Panc1 (cell line): ENCODE measurements around the gene NDUFS8. TPM values are rescaled to one million over a fixed set of nuclear protein-coding genes. Genes with fewer than 3 reads are reported as not detected.

ENCODE experiments used
- ATAC-seq: fragments of 200-7000 bp; cut with Tn5 transposase; 2 replicates; pipeline ENCODE4 v1.9.1; 2020; ENCODE audit warnings: mild to moderate bottlenecking, moderate library complexity
- BruUV-seq: library from RNA; stranded (reverse); fragments of 400-500 nt; replicated peaks from 2 replicates; lab custom pipeline; 2021; lab: Mats Ljungman, UMichigan
- CTCF ChIA-PET: fragments of 300-600 bp; sonication (Branson Sonifier 250); formaldehyde crosslinking; loops from one replicate; lab custom pipeline; 2022; ENCODE audit warnings: antibody characterized with exemption; lab: Charles Lee
- POLR2A ChIA-PET: fragments of 300-600 bp; sonication (Branson Sonifier 250); formaldehyde crosslinking; loops from one replicate; lab custom pipeline; 2022; ENCODE audit warnings: antibody characterized with exemption; lab: Charles Lee
- DNase-seq: peaks from one replicate; pipeline ENCODE4 v3.0.0-alpha.2; 2010; ENCODE audit warnings: low read depth, low spot score
- H3K27ac ChIP-seq: 2 replicates; pipeline ENCODE4 v1.5.1; 2011; ENCODE audit warnings: mild to moderate bottlenecking, low read length, inconsistent platforms
- H3K27me3 ChIP-seq: fragments of 200-500 bp; sonication (Bioruptor generic); 2 replicates; pipeline ENCODE4 v1.6.0; 2014; ENCODE audit warnings: low read length, inconsistent platforms; ENCODE audit not compliant: control insufficient read depth, insufficient read depth
- H3K36me3 ChIP-seq: fragments of 200-500 bp; sonication (Bioruptor generic); 2 replicates; pipeline ENCODE4 v1.5.1; 2014; ENCODE audit warnings: inconsistent platforms, mild to moderate bottlenecking, low read length, moderate library complexity; ENCODE audit not compliant: control insufficient read depth, insufficient read depth
- H3K4me1 ChIP-seq: 2 replicates; pipeline ENCODE4 v1.5.1; 2011; ENCODE audit warnings: inconsistent platforms, mild to moderate bottlenecking, low read length, moderate library complexity; ENCODE audit not compliant: control insufficient read depth, insufficient read depth
- H3K4me3 ChIP-seq, 2 experiments: 2 replicates each; pipeline ENCODE4 v1.5.1; 2011 to 2012; ENCODE audit warnings: low read depth in 2 of 2, low read length in 2 of 2, mild to moderate bottlenecking in 2 of 2, inconsistent platforms in 1 of 2, moderate library complexity in 1 of 2
- H3K9me3 ChIP-seq: fragments of 200-500 bp; sonication (Bioruptor generic); 2 replicates; pipeline ENCODE4 v1.5.1; 2014; ENCODE audit warnings: low read depth, mild to moderate bottlenecking, inconsistent platforms, low read length, moderate library complexity; ENCODE audit not compliant: control insufficient read depth, insufficient read depth
- POLR2AphosphoS5 ChIP-seq: IDR thresholded peaks from 2 replicates; pipeline ENCODE4 v1.6.1; 2012; ENCODE audit warnings: mild to moderate bottlenecking, low read depth, low read length, moderate library complexity
- SIN3A ChIP-seq: IDR thresholded peaks from 2 replicates; pipeline ENCODE4 v1.6.1; 2012; ENCODE audit warnings: low read depth, mild to moderate bottlenecking, low read length, moderate library complexity, borderline replicate concordance; ENCODE audit not compliant: insufficient read depth
- TCF7L2 ChIP-seq: IDR thresholded peaks from 2 replicates; pipeline ENCODE4 v1.6.1; 2011; ENCODE audit warnings: mild to moderate bottlenecking, low read depth, low read length, inconsistent platforms
- in situ Hi-C: cut with HindIII; loops from 2 replicates; pipeline ENCODE4 v1.10.0; 2016; ENCODE audit warnings: low sequenced_read_pairs, low pct_unique_long_range_greater_than_20kb
- intact Hi-C: fragments of 100-400 bp; cut with micrococcal nuclease; formaldehyde crosslinking; loops from one replicate; pipeline ENCODE4 v1.10.0; 2022; ENCODE audit not compliant: unreplicated experiment
- total RNA-seq: library from RNA; stranded (reverse); gene quantifications from one replicate; pipeline ENCODE4 v1.2.1, GENCODE V29; 2021; ENCODE audit not compliant: unreplicated experiment
- TF ChIP-seq, protein P1 (sequence below), 2 experiments: IDR thresholded peaks; 2 replicates each; pipeline ENCODE4 v1.6.1; 2011 to 2012; ENCODE audit warnings: low read depth in 2 of 2, control low read depth in 1 of 2, low read length in 1 of 2, mild to moderate bottlenecking in 1 of 2, moderate library complexity in 1 of 2; ENCODE audit not compliant: insufficient read depth in 1 of 2
- TF ChIP-seq, protein P2 (sequence below): fragments of 450-650 bp; IDR thresholded peaks from 2 replicates; pipeline ENCODE4 v1.5.1; 2017; ENCODE audit warnings: mild to moderate bottlenecking

NDUFS8 gene
- total RNA-seq, 1 experiment from 2014 or later, result 289 TPM

DNA sequence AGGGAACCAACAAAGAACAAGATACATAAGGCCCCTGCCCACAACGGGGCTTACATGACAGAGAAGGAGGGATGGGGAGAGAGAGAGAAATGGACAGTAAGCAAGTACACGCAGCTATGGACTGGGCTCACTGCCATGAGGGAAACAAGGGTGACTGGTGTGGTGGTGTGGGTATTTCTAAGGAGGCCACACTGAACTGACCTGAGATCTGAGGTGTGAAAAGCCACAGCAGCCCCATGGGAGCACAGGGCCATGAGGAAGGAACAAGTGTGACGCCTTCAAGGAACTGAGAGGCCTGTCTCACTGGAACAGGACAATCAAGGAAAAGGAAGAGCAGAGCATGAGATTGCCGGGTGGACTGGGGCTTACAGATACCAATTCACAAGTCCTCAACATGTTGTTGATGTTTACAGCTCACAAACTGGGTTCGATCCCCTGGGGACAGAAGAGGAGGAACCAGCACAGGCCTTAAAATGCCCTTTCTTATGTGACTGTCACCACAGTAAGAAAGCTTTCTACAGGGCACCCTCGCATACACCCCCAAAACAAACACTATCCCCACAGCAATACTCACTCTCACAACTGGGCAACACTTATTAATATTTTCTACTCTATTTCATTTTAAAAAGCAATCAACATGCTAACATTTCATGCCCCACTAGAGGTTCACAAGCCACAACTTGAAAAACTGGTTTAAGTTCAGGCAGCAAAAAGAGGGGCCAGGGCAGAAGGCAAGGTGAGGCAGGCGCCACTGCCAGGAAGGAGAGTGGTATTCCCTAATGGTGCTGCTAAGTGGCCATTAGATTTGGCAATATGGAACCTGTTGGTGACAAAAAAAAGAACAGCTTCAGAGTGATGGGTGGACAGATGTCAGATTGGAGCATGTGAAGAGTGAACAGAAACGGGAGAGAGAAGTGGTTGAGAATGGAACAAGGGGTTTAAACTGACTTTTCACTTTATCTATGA, 47.4 kb downstream of the NDUFS8 start:
- TF ChIP-seq, protein P1, sequence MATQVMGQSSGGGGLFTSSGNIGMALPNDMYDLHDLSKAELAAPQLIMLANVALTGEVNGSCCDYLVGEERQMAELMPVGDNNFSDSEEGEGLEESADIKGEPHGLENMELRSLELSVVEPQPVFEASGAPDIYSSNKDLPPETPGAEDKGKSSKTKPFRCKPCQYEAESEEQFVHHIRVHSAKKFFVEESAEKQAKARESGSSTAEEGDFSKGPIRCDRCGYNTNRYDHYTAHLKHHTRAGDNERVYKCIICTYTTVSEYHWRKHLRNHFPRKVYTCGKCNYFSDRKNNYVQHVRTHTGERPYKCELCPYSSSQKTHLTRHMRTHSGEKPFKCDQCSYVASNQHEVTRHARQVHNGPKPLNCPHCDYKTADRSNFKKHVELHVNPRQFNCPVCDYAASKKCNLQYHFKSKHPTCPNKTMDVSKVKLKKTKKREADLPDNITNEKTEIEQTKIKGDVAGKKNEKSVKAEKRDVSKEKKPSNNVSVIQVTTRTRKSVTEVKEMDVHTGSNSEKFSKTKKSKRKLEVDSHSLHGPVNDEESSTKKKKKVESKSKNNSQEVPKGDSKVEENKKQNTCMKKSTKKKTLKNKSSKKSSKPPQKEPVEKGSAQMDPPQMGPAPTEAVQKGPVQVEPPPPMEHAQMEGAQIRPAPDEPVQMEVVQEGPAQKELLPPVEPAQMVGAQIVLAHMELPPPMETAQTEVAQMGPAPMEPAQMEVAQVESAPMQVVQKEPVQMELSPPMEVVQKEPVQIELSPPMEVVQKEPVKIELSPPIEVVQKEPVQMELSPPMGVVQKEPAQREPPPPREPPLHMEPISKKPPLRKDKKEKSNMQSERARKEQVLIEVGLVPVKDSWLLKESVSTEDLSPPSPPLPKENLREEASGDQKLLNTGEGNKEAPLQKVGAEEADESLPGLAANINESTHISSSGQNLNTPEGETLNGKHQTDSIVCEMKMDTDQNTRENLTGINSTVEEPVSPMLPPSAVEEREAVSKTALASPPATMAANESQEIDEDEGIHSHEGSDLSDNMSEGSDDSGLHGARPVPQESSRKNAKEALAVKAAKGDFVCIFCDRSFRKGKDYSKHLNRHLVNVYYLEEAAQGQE (IDR thresholded peaks at IDR 0.05; ENCODE audit: insufficient read depth in 1 of 2, low read depth in 2 of 2, low read length in 1 of 2), result no peak
- TF ChIP-seq, protein P2, sequence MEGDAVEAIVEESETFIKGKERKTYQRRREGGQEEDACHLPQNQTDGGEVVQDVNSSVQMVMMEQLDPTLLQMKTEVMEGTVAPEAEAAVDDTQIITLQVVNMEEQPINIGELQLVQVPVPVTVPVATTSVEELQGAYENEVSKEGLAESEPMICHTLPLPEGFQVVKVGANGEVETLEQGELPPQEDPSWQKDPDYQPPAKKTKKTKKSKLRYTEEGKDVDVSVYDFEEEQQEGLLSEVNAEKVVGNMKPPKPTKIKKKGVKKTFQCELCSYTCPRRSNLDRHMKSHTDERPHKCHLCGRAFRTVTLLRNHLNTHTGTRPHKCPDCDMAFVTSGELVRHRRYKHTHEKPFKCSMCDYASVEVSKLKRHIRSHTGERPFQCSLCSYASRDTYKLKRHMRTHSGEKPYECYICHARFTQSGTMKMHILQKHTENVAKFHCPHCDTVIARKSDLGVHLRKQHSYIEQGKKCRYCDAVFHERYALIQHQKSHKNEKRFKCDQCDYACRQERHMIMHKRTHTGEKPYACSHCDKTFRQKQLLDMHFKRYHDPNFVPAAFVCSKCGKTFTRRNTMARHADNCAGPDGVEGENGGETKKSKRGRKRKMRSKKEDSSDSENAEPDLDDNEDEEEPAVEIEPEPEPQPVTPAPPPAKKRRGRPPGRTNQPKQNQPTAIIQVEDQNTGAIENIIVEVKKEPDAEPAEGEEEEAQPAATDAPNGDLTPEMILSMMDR, result no peak
- no peak for TF ChIP-seq TCF7L2
- TF ChIP-seq POLR2AphosphoS5, result no peak
- no peak for TF ChIP-seq SIN3A
- H3K4me3 ChIP-seq, result no peak overlapping the region
- intact Hi-C loops (no loop called here), in situ Hi-C loops (no loop called here)
- H3K36me3 ChIP-seq, result peaks cover 13% of the 10 kb centered on the region
- POLR2A ChIA-PET, result no interaction called here
- no peaks in the 10 kb centered on the region for H3K9me3 ChIP-seq
- TSS peak; percentile 4 for BruUV-seq
- ATAC-seq (no peak), DNase-seq (no peak)
- H3K27me3 ChIP-seq, result no peaks in the 10 kb centered on the region
- CTCF ChIA-PET, result no interaction called here
- no peaks in the 10 kb centered on the region for H3K4me1 ChIP-seq
- H3K27ac ChIP-seq, result no peak overlapping the region

DNA sequence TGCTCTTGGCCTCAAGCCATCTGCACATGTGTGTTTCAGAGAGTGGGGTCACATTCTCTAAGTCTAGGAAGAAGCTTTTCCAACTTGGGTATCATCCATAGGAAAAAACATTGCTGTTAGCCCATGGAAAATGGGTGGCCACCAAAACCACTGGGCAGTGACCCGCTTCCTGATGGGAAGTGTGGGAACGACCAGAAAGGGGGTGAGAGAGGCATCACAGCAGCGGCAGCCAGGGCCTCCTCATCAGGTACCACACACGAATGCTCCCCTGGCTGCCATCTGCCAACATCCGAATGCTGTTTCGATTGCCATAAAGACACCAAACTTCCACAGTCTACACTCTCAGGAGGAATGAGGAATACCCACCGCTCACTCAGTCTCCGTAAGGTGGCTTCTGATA, 50.4 kb downstream of the NDUFS8 start:
- intact Hi-C loops (no loop called here), in situ Hi-C loops (no loop called here)
- ChIA-PET CTCF (no interaction called here), POLR2A (no interaction called here)
- H3K4me1 ChIP-seq, result no peaks in the 10 kb centered on the region
- DNase-seq (no peak), ATAC-seq (no peak)
- H3K27me3 ChIP-seq, result no peaks in the 10 kb centered on the region
- no TSS peak for BruUV-seq
- H3K4me3 ChIP-seq, result no peak overlapping the region
- H3K9me3 ChIP-seq, result no peaks in the 10 kb centered on the region
- peaks cover 8% of the 10 kb centered on the region for H3K36me3 ChIP-seq
- no peak overlapping the region for H3K27ac ChIP-seq
- TF ChIP-seq, protein P2, result no peak
- TF ChIP-seq, protein P1 (IDR thresholded peaks at IDR 0.05; ENCODE audit: insufficient read depth in 1 of 2, low read depth in 2 of 2, low read length in 1 of 2), result no peak
- TF ChIP-seq SIN3A (no peak), TCF7L2 (no peak), POLR2AphosphoS5 (no peak)
